PC-9 (cell line): ENCODE data around the gene OR11H7.
"Not testable (repeated sequence)": the region's sequence is repeated elsewhere in the genome, so short reads cannot be mapped to it uniquely, and the experiment has no call there.

Source experiments
- EZH2 ChIP-seq: fragments of 200-600 bp; sonication (generic); IDR thresholded peaks from 2 replicates; pipeline ENCODE4 v1.8.0; 2017; ENCODE audit warnings: antibody characterized with exemption, low read depth
- TF ChIP-seq, protein P1 (sequence below): fragments of 200-600 bp; sonication (generic); conservative IDR thresholded peaks from 2 replicates; pipeline ENCODE4 v1.6.1; 2017; ENCODE audit warnings: mixed run types, antibody characterized with exemption, mild to moderate bottlenecking, moderate library complexity

DNA sequence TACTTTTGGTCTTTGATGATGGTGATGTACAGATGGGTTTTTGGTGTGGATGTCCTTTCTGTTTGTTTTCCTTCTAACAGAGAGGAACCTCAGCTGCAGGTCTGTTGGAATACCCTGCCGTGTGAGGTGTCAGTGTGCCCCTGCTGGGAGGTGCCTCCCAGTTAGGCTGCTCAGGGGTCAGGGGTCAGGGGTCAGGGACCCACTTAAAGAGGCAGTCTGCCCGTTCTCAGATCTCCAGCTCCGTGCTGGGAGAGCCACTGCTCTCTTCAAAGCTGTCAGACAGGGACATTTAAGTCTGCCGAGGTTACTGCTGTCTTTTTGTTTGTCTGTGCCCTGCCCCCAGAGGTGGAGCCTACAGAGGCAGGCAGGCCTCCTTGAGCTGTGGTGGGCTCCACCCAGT is 6.6 kb downstream of the OR11H7 start:
- TF ChIP-seq EZH2, result not testable (repeated sequence)
- TF ChIP-seq, protein P1, sequence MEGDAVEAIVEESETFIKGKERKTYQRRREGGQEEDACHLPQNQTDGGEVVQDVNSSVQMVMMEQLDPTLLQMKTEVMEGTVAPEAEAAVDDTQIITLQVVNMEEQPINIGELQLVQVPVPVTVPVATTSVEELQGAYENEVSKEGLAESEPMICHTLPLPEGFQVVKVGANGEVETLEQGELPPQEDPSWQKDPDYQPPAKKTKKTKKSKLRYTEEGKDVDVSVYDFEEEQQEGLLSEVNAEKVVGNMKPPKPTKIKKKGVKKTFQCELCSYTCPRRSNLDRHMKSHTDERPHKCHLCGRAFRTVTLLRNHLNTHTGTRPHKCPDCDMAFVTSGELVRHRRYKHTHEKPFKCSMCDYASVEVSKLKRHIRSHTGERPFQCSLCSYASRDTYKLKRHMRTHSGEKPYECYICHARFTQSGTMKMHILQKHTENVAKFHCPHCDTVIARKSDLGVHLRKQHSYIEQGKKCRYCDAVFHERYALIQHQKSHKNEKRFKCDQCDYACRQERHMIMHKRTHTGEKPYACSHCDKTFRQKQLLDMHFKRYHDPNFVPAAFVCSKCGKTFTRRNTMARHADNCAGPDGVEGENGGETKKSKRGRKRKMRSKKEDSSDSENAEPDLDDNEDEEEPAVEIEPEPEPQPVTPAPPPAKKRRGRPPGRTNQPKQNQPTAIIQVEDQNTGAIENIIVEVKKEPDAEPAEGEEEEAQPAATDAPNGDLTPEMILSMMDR, result not testable (repeated sequence)
